ENCODE data around the gene BCAR3.
"Not testable (repeated sequence)": the region's sequence is repeated elsewhere in the genome, so short reads cannot be mapped to it uniquely, and the experiment has no call there.

DNA sequence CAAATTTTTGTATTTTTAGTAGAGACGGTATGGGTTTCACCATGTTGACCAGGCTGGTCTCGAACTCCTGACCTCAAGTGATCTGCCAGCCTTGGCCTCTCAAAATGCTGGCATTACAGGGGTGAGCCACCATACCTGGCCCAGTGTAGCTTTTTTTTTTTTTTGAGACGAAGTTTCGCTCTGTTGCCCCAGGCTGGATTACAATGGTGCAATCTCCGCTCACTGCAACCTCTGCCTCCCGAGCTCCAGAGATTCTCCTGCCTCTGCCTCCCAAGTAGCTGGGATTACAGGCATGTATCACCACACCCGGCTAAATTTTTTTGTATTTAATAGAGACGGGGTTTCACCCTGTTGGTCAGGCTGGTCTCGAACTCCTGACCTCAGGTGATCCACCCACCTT is 20.3 kb downstream of the BCAR3 start:
- TF ChIP-seq CHD1, SMC3 (IDR thresholded peaks at IDR 0.05; ENCODE audit: low read depth, low read length): not testable (repeated sequence)
- TF ChIP-seq, protein P1, sequence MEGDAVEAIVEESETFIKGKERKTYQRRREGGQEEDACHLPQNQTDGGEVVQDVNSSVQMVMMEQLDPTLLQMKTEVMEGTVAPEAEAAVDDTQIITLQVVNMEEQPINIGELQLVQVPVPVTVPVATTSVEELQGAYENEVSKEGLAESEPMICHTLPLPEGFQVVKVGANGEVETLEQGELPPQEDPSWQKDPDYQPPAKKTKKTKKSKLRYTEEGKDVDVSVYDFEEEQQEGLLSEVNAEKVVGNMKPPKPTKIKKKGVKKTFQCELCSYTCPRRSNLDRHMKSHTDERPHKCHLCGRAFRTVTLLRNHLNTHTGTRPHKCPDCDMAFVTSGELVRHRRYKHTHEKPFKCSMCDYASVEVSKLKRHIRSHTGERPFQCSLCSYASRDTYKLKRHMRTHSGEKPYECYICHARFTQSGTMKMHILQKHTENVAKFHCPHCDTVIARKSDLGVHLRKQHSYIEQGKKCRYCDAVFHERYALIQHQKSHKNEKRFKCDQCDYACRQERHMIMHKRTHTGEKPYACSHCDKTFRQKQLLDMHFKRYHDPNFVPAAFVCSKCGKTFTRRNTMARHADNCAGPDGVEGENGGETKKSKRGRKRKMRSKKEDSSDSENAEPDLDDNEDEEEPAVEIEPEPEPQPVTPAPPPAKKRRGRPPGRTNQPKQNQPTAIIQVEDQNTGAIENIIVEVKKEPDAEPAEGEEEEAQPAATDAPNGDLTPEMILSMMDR (conservative IDR thresholded peaks at IDR 0.05; ENCODE audit: low read depth, low read length), result not testable (repeated sequence)

Data from IMR-90 (cell line).